HG03175 (cell line): Measurements from ENCODE around the gene EPGN.
"Not testable (repeated sequence)": the region's sequence is repeated elsewhere in the genome, so short reads cannot be mapped to it uniquely, and the experiment has no call there.

Experiments used
- ATAC-seq: cut with Tn5 transposase; IDR thresholded peaks from one replicate; pipeline ENCODE4 v1.9.1; 2021; ENCODE audit warnings: mild to moderate bottlenecking, moderate library complexity; ENCODE audit not compliant: unreplicated experiment

EPGN gene

GRCh38 chr4:74335341-74336021 is 27.2 kb downstream of the EPGN start:
- peak; percentile 94 for ATAC-seq

DNA sequence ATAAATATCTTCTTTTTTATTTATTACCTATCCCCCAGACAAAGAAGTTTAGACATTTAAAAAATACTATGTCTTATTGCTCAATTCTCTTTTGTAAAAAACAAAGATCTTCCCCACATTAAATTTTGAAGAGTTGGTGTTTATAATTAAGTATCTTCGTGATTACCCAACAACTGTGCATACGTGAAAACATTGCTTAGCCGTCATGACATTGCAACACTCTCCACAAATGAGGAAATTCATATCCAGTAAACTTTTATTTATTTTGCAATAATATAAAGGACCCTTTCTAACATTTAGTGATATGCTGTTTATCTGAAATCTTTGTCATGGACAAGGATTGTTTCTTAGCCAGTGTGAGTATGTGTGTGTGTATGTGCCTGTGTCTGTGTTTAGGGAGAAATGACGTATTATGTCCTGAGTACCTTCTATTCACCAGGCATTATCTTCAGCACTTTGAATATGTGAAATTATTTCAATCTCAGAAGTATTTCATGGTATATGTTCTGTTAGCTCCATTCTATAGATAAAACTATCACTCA is 30.6 kb downstream of the EPGN start:
- ATAC-seq, result no peak

- no peak for ATAC-seq
Observed at GRCh38 chr4:74339501-74339900, 31.2 kb downstream of the EPGN start.

DNA sequence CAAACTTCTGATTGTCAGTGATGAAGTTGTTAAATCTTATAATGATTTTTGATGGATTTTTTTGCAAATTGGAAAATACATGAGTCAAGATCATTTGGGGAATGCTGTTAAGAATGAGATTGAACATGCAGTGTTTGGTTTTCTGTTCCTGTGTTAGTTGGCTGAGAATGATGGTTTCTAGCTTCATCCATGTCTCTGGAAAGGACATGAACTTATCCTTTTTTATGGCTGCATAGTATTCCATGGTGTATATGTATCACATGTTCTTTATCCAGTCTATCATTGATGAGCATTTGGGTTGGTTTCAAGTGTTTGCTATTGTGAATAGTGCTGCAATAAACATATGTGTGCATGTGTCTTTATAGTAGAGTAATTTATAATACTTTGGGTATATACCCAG is 32.2 kb downstream of the EPGN start:
- ATAC-seq, result not testable (repeated sequence)

- ATAC-seq, result no peak
Observed at GRCh38 chr4:74344031-74344430, 35.8 kb downstream of the EPGN start.

- ATAC-seq, result no peak
Observed at GRCh38 chr4:74353858-74354257, 45.6 kb downstream of the EPGN start.

DNA sequence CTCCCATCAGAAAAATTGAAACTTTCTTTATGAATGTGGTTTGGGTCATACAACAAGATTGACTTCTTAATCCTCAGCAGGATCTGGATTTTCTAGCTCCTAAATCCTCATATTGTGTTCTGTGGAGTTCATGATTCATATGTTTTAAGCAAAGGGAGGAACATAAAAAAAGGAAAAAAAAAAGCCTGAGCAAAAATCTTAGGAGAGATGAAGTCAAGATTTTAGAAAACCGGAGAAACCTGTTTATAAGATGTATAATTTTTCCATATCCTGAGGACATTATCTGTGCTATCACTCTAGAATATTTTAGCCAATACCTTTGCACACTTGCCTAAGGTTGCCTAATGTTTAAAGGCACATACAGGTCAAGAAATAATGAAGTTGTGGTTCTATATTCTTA is 49.7 kb downstream of the EPGN start:
- no peak for ATAC-seq

DNA sequence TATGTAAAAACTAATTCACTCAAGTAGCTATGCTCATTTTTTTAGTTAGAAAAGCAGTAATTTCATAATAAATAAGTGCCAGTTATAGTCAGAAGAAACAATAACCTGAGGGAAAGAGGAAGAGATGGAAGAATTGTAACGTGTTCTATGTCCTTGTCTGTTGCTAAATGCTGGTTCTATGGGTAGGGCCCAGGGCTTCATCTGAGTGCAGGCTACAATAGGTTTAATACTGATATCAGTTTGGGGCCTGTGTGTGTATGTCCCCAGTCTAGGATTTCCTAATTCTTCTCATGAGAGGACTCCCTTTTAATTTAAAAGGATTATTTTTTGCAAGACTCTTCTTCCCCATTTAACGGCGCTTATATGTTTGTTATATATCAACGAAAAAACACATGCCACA is 53.4 kb downstream of the EPGN start:
- no peak for ATAC-seq

DNA sequence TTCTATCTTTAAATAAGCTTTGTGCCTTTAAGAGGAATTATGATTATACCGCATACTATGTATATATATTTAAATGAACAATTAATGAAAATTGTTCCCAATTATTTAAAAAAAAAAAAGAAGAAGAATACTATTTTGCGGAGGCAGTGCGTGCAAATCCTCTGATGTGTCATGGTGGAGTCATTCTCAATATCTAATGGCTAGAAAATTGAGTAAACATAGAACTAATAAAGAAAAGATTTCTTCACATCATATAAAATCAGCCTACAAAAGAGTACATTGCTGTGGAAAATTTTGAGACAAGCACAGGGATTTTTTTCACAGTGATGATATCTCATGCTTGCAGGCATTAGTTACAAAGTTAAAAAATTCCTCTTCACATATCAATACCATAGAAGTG is 54.1 kb downstream of the EPGN start:
- no peak for ATAC-seq

GRCh38 chr4:74364256-74364651 is 56.0 kb downstream of the EPGN start:
- ATAC-seq, result no peak

DNA sequence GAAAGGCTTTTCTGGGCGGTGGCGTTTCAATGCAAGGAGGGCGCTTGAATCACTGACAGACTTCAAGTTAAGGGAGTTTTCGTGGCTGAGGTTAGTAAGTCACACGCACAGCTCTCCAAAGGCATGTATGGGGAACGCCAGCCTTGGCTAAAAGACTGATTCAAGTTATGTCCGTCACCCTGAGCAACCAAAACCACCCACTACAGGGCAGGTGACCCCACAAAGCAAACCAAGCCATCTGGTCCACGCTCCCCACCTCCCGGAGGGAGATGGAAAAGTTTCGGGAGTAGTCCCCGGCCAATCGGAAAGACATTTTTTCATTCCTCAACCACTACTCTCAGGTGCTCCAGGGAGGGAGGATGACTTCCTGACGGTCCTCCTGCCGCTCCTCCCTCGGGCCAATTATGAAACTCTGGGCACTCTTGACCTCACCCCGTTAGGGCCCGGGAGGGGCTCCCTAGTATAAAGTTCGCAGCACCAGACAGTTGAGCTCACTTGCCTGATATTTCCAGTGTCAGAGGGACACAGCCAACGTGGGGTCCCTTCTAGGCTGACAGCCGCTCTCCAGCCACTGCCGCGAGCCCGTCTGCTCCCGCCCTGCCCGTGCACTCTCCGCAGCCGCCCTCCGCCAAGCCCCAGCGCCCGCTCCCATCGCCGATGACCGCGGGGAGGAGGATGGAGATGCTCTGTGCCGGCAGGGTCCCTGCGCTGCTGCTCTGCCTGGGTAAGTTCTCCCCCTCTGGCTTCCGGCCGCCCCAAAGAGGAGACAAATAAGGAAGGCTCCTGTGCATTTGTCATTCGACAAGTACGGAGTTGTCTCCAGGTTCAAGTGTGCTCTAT is 56.6 kb downstream of the EPGN start, which contains the start of gene EREG:
Gene EREG, plus strand, starts transcription at position 494 of the 840 bp plus-strand sequence. Its CDS starts 164 bp downstream, at position 658.
- ATAC-seq, result peak; percentile 31

- no peak for ATAC-seq
Observed at GRCh38 chr4:74365761-74366160, 57.5 kb downstream of the EPGN start.
